PC-3 (cell line): ENCODE data around the gene ATP11C.

Experiments
- EZH2phosphoT487 ChIP-seq: fragments of 300-600 bp; sonication (generic); IDR thresholded peaks from 2 replicates; pipeline ENCODE4 v1.6.1; 2018; ENCODE audit warnings: mild to moderate bottlenecking, antibody characterized with exemption, low read length, borderline replicate concordance
- TF ChIP-seq, protein P1 (sequence below): fragments of 300-600 bp; sonication (generic); conservative IDR thresholded peaks from 2 replicates; pipeline ENCODE4 v1.5.1; 2017; ENCODE audit warnings: antibody characterized with exemption, low read depth, mild to moderate bottlenecking, low read length

DNA sequence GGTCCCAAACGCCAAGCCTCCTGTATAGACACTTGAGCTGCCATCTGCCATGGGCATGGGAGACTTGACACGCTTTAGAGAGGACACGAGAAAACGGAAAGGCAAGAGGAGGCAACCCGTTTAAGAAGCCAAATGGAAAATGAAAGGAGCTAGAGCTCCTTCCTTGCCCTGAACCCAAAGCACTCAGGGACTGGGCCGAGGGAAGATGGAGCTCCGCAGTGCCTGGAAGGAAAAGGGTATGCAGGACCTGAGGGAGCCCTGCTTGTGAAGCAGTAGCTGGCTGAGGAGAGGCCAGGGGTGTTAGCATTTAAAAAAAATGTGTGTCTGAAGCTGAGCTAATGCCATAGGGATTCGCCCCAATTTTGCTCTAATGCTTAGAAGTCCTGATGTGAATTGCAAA lies 239.9 kb downstream of the ATP11C start:
- no peak for TF ChIP-seq EZH2phosphoT487
- TF ChIP-seq, protein P1, sequence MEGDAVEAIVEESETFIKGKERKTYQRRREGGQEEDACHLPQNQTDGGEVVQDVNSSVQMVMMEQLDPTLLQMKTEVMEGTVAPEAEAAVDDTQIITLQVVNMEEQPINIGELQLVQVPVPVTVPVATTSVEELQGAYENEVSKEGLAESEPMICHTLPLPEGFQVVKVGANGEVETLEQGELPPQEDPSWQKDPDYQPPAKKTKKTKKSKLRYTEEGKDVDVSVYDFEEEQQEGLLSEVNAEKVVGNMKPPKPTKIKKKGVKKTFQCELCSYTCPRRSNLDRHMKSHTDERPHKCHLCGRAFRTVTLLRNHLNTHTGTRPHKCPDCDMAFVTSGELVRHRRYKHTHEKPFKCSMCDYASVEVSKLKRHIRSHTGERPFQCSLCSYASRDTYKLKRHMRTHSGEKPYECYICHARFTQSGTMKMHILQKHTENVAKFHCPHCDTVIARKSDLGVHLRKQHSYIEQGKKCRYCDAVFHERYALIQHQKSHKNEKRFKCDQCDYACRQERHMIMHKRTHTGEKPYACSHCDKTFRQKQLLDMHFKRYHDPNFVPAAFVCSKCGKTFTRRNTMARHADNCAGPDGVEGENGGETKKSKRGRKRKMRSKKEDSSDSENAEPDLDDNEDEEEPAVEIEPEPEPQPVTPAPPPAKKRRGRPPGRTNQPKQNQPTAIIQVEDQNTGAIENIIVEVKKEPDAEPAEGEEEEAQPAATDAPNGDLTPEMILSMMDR: no peak
